GM12892 (cell line): ENCODE measurements around the gene TLX3.
"Not testable (repeated sequence)": the region's sequence is repeated elsewhere in the genome, so short reads cannot be mapped to it uniquely, and the experiment has no call there.

Experiments used
- DNase-seq: peaks from one replicate; pipeline ENCODE4 v3.0.0; 2011; ENCODE audit not compliant: insufficient read length
- FAIRE-seq: peaks from 2 replicates; lab custom pipeline; 2011; peaks lifted over from hg19 to GRCh38; lab: Jason Lieb, UNC
- POLR2A ChIP-seq: IDR thresholded peaks from 2 replicates; pipeline ENCODE4 v1.6.1; 2011; ENCODE audit warnings: low read depth, low read length, control low read depth
- POLR2AphosphoS5 ChIP-seq: IDR thresholded peaks from 2 replicates; pipeline ENCODE4 v1.6.1; 2011; ENCODE audit warnings: low read depth, low read length, control low read depth
- TAF1 ChIP-seq: IDR thresholded peaks from 2 replicates; pipeline ENCODE4 v1.6.1; 2011; ENCODE audit warnings: low read depth, mild to moderate bottlenecking, control low read depth, low read length, borderline replicate concordance

The TLX3 gene

GRCh38 chr5:171275841-171276544, 33.1 kb upstream of the TLX3 start:
- no peak for TF ChIP-seq POLR2A
- TF ChIP-seq POLR2AphosphoS5: no peak
- no peak for TF ChIP-seq TAF1
- FAIRE-seq: no peak
- DNase-seq: no peak

GRCh38 chr5:171283753-171284152, 25.3 kb upstream of the TLX3 start:
- DNase-seq (no peak), FAIRE-seq (no peak)
- no peak for TF ChIP-seq TAF1
- no peak for TF ChIP-seq POLR2A
- no peak for TF ChIP-seq POLR2AphosphoS5

DNA sequence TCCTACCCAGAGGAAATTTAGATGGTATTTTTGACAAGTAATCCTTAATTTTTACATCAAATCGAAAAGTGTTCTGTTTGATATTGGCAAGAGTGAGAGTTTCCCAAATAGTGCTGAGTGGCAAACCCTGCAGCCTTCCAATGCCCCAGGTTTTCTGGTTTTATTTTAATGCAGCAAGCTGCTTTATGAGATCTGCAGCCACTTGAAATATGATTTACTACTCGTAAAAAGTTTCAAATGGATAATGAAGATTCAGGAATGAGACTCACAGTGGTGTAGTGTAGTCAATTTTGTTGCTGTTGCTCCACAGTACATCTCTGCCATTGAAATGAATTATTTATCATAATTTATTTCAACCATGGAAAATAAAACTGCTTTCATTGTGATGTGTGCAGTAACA, 23.6 kb upstream of the TLX3 start:
- FAIRE-seq (no peak), DNase-seq (no peak)
- TF ChIP-seq TAF1: no peak
- no peak for TF ChIP-seq POLR2A
- no peak for TF ChIP-seq POLR2AphosphoS5

GRCh38 chr5:171288066-171288465, 21.0 kb upstream of the TLX3 start:
- FAIRE-seq (no peak), DNase-seq (no peak)
- TF ChIP-seq POLR2A (no peak), POLR2AphosphoS5 (no peak), TAF1 (no peak)

DNA sequence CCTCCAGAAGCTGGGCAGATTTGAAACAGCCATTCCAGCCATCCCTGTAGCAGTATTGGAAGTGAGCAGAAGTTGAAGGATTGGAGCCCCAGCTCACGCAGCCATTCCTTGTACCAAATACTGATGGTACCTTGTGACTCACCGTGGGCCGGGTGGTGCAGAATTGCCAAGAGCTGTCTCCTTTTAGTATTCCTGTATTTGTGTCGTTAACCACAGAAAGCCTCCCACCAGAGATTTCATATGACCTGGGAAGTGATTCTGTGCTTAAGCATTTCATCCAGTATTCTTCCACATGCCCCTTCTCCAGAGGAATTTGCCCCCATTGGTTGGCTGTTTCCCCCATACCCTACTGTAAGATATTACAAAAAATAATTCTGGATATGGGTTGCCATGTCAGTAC, 17.7 kb upstream of the TLX3 start:
- DNase-seq (no peak), FAIRE-seq (no peak)
- no peak for TF ChIP-seq POLR2A
- no peak for TF ChIP-seq TAF1
- TF ChIP-seq POLR2AphosphoS5: no peak

DNA sequence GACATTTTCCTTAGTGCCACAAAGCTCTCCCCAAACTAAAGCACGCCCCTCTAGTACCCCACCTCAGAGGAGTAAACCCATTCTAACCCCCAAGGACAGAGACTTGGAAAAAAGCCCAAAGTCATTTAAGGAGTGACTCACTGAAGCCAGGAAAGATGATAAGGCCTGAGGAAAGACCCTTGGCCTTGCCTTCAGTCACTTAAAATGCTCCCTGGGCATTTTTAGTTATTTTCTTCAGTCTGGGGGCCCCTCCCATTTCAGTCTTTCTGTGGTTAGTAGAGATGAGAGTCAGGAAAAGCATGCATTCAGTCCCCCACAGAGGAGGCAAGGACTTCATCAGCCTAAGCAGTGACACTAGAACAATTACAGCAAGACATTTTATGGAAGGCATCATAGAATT, 13.7 kb upstream of the TLX3 start:
- no peak for TF ChIP-seq POLR2A
- no peak for TF ChIP-seq POLR2AphosphoS5
- TF ChIP-seq TAF1: no peak
- DNase-seq (no peak), FAIRE-seq (no peak)

DNA sequence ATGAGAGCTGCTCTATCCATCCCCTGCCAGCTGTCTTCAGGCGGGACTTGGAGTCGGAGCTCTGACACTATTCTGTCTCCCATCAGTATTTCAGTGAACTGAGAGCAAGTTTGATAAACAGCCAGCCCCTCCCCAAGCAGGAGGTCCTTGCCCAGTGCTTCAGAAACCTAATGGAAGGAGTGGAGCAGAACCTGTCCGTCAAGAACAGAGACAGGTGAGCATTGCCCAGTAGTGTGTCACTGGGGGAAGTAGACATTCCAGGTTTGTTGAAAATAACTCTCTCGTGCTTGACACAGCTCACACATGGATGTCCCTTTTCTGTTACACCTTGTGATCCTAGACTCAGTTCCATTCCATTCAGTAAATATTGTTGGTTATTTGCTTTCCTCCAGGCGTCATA, 13.2 kb upstream of the TLX3 start:
- FAIRE-seq (no peak), DNase-seq (no peak)
- no peak for TF ChIP-seq TAF1
- TF ChIP-seq POLR2AphosphoS5: no peak
- TF ChIP-seq POLR2A: no peak

DNA sequence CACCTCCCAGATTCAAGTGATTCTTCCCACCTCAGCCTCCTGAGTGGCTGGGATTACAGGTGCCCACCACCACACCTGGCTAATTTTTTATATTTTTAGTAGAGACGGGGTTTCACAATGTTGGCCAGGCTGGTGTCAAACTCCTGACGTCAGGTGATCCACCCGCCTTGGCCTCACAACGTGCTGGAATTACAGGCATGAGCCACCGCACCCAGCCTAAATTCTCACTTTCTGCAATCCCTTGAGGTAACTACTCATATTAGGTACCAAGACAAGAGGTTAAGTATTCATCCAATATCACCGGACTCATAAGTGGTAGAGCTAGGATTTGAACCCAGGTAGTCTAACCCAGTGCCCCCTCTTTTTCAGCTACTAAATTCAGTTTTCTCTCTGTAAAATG, 11.1 kb upstream of the TLX3 start:
- not testable (repeated sequence) for DNase-seq, FAIRE-seq

DNA sequence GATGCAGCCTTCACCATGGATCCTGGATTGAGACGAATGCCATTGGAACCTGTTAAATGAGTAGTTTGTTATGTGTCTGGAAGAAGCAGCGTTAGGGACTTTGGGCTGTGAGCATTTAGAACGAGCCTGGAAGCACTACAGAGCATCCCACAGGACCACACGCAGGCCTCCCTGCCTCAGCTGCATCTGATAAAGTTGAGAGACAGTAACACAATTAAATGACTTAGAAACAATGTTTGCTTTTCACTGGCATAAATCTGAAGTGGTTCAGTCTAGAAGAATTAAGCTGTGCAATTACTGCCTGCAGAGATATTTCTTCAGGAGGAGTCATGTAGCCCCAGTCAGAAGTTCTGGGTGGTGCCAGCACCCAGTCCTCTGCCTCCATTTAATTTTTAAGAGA, 9.8 kb upstream of the TLX3 start:
- TF ChIP-seq POLR2A (no peak), TAF1 (no peak), POLR2AphosphoS5 (no peak)
- DNase-seq (no peak), FAIRE-seq (no peak)

DNA sequence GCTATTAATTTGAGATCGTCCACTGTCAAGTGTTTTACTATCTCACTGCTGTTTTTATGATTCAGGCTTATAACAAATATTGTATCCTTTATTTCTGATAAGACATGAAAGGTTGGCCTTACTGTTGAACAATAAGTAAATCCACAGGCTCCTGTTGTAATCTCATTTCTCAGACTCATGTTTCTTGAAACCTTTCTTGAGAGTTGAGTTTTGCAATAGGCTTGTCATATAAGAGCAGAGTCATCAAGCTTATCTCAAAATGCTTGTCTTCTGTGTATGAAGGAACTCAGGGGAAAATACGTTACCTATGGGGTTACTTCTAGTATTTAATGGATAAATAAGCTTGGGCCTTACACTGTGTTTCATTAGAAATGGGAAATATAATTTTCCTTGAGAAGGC, 9.2 kb upstream of the TLX3 start:
- TF ChIP-seq POLR2A: no peak
- no peak for TF ChIP-seq TAF1
- TF ChIP-seq POLR2AphosphoS5: no peak
- DNase-seq (no peak), FAIRE-seq (no peak)

GRCh38 chr5:171300358-171300757, 8.7 kb upstream of the TLX3 start:
- DNase-seq: no peak
- FAIRE-seq: no peak
- TF ChIP-seq TAF1: no peak

GRCh38 chr5:171306166-171306565, 2.9 kb upstream of the TLX3 start:
- no peak for FAIRE-seq
- no peak for DNase-seq
- TF ChIP-seq TAF1 (no peak), POLR2AphosphoS5 (no peak), POLR2A (no peak)

- TF ChIP-seq TAF1: no peak
- TF ChIP-seq POLR2AphosphoS5: no peak
- no peak for TF ChIP-seq POLR2A
- DNase-seq (no peak), FAIRE-seq (no peak)
Measured at GRCh38 chr5:171306781-171307591, 2.1 kb upstream of the TLX3 start.
